ENCODE data around the gene MBL2.

- no peak for TF ChIP-seq CTCF (IDR thresholded peaks at IDR 0.05)
- TF ChIP-seq POLR2A (IDR thresholded peaks at IDR 0.05) = no peak
Measured at GRCh38 chr10:52801947-52802346, 29.4 kb upstream of the MBL2 start.

Data from testis (tissue), 2 donors.